Cardiac fibroblast (primary cell): ENCODE results near the gene ATG4C.

ENCODE experiments used
- DNase-seq, 2 donors: peaks; one replicate each; pipeline versions ENCODE4 v3.0.0 to v3.0.0-alpha.2; 2010; ENCODE audit warnings: low read depth in 2 of 2
- H3K4me3 ChIP-seq, 2 donors: replicated peaks in 1 of 2; 1 replicate in 1 of 2; 2 replicates in 1 of 2; pipeline ENCODE4 v1.5.1; 2011; ENCODE audit warnings: low read depth in 2 of 2, low read length in 2 of 2, mild to moderate bottlenecking in 2 of 2, moderate library complexity in 1 of 2
- TF ChIP-seq, protein P1 (sequence below): IDR thresholded peaks from one replicate; pipeline ENCODE4 v1.5.1; 2011; ENCODE audit warnings: low read depth, mild to moderate bottlenecking, low read length, inconsistent platforms

The ATG4C gene

DNA sequence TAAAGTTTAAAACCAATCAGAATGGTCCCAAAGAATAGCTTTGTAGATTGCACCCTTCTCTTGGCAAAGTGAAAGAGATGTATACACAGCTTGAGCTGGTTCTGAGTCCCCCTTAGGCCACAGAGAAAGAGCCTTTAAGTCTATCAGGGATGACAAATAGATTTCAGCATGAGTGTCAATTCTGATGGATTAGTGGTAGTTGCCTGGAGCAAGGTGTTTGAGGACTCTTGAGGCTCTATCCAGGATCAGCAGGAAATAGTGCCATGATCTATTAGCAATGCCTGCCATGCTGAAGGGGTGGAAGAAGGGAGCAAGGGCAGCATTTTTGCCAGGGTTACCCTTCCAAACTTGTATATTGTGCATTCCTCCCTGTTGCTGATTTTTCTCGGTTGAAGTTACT lies 116.6 kb downstream of the ATG4C start:
- TF ChIP-seq, protein P1, sequence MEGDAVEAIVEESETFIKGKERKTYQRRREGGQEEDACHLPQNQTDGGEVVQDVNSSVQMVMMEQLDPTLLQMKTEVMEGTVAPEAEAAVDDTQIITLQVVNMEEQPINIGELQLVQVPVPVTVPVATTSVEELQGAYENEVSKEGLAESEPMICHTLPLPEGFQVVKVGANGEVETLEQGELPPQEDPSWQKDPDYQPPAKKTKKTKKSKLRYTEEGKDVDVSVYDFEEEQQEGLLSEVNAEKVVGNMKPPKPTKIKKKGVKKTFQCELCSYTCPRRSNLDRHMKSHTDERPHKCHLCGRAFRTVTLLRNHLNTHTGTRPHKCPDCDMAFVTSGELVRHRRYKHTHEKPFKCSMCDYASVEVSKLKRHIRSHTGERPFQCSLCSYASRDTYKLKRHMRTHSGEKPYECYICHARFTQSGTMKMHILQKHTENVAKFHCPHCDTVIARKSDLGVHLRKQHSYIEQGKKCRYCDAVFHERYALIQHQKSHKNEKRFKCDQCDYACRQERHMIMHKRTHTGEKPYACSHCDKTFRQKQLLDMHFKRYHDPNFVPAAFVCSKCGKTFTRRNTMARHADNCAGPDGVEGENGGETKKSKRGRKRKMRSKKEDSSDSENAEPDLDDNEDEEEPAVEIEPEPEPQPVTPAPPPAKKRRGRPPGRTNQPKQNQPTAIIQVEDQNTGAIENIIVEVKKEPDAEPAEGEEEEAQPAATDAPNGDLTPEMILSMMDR, result no peak
- DNase-seq, result no peak
- no peak overlapping the region for H3K4me3 ChIP-seq

DNA sequence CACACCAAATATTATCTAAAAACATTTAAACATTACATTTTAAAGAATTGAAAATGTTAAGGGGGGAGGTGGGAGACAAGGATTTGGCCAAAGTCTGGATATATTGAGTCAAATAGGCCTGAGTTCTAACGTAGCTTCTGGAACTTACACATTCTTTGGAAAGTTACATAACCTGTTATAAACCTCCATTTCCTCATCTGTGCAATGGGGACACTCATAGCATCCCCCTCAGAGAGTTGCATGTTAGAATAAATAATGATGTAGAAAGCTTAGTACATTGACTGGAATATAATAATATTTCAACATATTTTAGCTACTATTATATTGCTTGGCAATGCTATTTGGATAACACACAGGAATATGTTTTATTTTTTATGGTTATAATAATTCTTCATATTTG lies 117.7 kb downstream of the ATG4C start:
- no peak for DNase-seq
- TF ChIP-seq, protein P1, result no peak
- H3K4me3 ChIP-seq, result no peak overlapping the region

DNA sequence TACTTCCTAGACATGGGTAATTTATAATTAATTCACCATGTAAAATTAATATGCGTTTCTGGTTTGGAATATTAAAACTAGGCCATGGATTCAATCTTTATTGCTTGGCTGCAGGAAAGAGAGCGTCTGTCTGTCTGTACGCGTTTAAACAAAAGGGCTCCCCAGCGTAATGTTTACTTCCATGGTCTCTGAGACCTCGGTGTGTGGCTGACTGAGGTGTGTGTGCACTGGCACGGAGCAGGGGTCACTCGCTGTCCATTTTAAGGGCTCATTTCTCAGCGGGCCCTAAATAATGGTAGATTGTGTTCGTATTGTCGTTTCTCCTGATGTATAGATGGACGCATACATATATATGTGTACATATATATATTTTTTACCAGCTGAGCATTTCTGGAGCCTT lies 119.6 kb downstream of the ATG4C start:
- no peak for DNase-seq
- H3K4me3 ChIP-seq, result no peak overlapping the region
- TF ChIP-seq, protein P1, result no peak

DNA sequence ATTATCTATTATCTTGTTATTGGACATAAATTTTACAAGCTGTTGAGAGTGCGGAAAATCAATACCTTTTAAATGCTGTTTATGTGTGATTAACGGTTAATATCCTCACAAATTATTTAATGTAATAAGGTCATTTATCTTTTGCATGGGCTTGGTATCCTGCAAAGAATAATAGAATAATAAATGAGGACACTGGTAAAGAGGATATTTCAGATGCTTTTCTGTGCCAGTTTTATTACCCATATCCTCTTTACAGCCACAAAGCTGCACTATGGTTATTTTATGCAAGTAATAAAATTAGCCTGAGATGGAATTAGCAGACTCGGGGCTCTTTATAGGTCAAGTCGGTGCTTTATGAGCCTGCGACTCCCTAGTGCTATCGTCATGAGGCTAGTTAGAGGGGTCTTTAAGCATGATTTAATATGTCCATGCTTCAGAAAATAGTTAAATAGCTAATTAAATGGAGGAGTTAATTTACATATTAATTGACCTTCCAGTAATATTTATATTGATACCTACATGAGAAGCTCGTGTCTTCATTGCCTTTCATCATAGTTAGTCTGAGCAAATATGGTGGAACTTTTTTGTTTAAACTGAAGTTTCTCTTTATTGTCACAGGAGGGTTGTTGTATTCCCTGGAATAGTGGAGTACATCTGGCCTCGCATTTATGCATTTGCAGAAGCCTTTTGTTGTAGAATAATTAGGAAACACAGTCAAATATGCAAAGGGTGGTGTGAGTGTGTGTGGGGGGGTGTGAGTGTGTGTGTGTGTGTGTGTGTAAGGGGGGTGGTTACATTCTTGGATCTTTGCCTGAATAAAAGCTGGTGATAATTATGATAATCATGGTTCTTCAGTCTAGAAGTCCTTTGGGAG lies 120.3 kb downstream of the ATG4C start:
- TF ChIP-seq, protein P1, result no peak
- DNase-seq, result no peak
- no peak overlapping the region for H3K4me3 ChIP-seq

DNA sequence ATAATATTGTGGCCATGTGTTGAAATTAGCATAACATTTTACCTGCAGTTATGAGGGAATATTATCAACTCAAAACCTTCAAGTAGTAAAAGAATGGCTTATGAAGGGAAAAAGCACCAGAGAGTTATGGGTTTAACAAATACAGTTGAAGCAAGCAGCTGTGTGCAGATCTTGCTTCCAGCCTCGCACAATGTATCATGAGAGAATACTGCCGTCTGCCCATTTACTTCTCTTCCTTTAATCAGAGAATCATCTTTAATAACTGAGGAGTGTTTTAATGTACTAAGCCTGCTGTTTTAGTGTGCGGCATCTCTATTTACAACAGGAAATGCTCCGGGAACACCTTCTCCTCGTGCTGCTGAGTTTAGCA lies 120.9 kb downstream of the ATG4C start:
- no peak for DNase-seq
- H3K4me3 ChIP-seq, result no peak overlapping the region
- TF ChIP-seq, protein P1, result no peak

DNA sequence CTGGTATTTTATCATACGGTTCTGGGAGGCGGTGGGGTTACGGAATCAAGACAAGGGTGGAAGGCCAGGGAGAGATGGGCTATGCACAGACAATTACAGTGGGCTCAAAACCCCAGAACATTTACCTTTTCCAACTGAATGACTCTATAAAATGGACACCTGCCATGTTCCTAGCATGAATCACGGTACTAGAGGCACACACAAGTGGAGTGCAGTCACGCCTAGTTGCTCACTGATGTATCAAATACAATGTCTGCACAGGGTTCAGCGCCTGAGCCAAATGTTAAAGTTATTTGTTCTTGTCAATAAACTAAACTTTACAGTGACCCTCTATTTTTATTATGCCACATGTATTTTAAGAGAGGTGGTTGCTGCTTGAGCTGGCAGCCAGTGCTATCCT lies 121.4 kb downstream of the ATG4C start:
- TF ChIP-seq, protein P1, result no peak
- no peak for DNase-seq
- no peak overlapping the region for H3K4me3 ChIP-seq
